Measurements from ENCODE around the gene NKAIN2.

DNA sequence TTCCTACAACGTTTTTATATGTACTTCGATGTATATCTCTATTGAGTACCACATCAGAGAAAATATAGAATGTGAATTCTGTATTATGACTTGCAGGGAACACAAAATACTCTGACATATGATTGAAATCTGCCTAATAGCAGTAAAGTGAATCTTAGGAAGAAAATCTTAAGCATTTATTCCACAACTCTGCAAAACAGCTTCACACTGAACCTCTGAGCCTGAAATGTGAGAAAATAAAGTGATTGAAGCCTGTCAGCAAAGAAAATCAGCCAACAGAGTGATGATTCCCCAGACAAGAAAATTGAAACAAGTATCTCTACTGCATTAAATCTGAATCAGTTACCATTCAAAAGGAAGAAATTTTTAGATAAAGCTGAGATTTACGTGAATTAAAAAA is 659.1 kb downstream of the NKAIN2 start:
- TF ChIP-seq, protein P1, sequence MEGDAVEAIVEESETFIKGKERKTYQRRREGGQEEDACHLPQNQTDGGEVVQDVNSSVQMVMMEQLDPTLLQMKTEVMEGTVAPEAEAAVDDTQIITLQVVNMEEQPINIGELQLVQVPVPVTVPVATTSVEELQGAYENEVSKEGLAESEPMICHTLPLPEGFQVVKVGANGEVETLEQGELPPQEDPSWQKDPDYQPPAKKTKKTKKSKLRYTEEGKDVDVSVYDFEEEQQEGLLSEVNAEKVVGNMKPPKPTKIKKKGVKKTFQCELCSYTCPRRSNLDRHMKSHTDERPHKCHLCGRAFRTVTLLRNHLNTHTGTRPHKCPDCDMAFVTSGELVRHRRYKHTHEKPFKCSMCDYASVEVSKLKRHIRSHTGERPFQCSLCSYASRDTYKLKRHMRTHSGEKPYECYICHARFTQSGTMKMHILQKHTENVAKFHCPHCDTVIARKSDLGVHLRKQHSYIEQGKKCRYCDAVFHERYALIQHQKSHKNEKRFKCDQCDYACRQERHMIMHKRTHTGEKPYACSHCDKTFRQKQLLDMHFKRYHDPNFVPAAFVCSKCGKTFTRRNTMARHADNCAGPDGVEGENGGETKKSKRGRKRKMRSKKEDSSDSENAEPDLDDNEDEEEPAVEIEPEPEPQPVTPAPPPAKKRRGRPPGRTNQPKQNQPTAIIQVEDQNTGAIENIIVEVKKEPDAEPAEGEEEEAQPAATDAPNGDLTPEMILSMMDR (conservative IDR thresholded peaks at IDR 0.05 in 1 of 2, IDR thresholded peaks at IDR 0.05 in 1 of 2; ENCODE audit: extremely low read depth in 1 of 2, insufficient read depth in 1 of 2, low read depth in 1 of 2, low read length in 2 of 2), result no peak
- no peak for TF ChIP-seq EZH2 (IDR thresholded peaks at IDR 0.05; ENCODE audit: borderline replicate concordance, low read length)

Measured in mammary epithelial cell (primary cell).